NCI-H2196 (cell line): ENCODE measurements around the gene APPBP2.
"Not testable (repeated sequence)": the region's sequence is repeated elsewhere in the genome, so short reads cannot be mapped to it uniquely, and the experiment has no call there.

Source experiments
- DNase-seq: peaks from one replicate; lab custom pipeline; 2025; ENCODE audit not compliant: unreplicated experiment; lab: John Stamatoyannopoulos, UW

Gene APPBP2

DNA sequence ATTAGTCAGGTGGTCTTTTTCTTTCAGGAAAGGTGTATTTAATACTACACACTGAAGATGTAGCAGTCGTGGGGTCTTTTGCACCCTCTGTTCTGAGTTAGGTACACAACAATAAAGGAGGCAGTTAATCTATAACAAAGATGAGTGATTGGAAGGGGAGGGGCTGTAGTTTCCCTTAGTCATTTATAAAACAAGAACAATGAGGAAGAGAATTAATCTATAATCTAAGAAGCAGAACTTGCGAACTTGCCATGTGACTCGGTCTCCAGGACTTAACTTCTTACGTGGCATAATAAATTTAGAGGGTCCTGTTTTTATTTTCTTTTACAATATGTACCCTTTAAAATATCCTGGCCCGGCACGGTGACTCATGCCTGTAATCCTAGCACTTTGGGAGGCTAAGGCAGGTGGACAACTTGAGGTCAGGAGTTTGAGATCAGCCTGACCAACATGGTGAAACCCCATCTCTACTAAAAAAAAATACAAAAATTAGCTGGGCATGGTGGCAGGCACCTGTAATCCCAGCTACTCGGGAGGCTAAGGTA lies 8.6 kb upstream of the APPBP2 start:
- no peak for DNase-seq

DNA sequence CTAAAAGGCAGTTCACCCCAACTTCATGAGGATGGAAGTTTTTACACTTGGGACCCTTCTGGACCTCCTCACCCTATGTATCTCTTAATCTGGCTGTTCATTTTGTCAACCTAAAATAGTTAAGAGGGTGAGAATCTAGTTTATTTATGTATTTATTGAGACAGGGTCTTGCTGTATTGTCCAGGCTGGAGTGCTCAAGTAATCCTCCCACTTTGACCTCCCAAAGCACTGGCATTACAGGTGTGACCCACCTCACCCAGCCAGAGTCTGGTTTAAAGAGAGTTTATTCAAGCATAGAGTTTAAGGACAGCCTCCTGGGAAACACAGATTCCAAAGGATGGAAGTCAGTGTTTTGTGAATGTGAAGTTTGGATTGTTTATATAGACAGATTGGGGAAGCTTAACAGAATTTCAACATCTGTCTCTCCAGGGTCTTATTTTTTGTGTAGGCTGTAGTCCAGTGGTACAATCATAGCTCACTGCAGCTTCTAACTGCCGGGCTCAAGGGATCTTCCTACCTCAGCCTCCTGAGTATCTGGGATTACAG lies 8.0 kb upstream of the APPBP2 start:
- DNase-seq, result no peak

DNA sequence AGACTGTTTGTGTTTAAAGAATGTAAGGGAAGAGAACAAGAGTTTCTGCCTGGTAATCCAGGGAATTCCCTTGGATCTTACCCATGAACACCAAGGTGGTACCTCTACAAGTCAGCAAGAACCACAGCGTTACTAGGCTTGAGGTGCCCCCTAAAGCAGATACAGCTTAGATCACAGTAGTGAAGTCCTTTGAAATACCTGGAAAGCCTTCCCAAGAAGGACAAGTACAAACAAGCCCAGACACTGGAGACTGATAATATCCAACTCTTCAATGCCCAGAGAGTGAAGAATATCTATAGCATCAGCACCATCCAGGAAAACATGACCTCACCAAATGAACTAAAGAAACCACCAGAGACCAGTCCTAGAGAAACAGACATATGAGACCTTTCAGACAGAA lies 3.8 kb upstream of the APPBP2 start:
- no peak for DNase-seq

DNA sequence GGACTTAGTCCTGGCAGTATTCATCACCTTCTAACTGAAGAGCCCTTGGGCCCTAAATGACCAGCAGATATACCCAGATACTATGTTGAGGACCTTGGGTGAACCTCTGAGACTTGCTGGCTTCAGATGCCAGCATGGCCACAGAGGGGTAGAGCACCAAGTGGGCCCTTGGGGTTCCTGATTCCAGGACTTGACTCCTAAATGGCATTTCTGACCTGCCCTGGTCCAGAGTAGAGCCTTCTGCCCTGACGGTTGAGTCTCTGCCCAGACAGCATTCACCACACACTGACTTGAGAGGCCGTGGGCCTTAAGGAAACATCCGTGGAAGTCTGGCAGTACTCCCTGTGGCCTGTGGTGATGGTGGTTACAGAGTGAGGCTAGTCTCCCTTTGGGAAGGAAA lies 2.8 kb upstream of the APPBP2 start:
- no peak for DNase-seq

- DNase-seq, result no peak
Measured at GRCh38 chr17:60527701-60528100, 1.7 kb upstream of the APPBP2 start.

- no peak for DNase-seq
Measured at GRCh38 chr17:60526726-60527125, 684 bp upstream of the APPBP2 start.

DNA sequence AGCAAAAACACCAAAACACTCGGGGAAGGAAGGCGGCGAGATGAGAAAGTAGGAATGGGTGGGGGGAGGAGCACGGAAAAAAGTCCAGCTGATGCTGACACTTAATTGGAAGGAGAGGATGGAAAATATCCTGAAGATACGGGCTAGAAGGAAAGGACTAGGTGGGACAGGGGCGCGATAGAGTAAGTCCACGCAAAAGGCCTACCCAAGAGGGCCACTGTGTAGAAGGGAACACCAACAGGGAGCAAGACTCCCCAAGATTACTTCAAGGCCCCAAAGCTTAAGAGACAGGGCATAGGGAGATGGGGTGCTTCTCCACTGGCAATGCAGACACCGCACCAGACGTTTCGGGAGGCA lies 736 bp downstream of the APPBP2 start:
- DNase-seq, result no peak

DNA sequence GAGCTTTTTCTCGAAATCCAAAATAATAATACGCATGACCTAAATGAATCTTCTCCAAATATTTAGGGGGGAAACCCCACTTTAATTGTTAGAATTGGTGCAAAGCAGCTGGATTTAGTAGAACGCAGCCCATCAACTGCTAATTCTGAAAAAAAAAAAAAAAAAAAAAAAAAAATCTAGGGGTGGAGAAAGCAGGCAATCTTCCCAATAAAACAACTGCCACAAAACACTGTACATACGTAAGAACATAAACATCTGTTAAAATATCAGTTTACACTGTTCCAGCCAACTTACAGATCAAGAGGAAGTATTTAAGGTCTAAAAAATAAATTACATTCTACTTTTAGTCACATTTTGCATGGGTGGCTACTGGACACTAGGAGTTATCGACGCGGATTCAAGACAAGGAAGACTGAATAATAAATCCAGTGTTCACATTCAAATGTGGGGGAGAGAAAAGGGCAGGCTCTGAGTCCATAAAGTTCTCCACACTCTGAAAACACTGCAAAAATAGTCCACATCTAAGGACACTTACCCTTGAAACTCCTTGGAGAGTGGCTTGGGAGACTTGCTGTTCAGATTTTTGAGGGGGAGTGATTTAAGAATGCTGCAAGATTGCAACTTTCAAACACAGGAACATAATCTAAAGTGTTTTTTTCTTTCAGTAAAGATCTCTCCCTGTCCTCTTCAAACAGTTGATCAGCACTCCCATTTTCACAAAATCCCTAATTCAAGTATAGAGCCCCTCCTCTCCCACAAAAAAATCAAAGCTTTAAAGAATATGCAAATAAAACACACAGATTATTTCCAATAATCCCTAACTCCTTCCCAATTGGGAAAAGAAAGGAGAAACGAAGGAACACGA lies 1.3 kb downstream of the APPBP2 start:
- no peak for DNase-seq

- DNase-seq, result no peak
Measured at GRCh38 chr17:60523822-60524221, 2.2 kb downstream of the APPBP2 start.

DNA sequence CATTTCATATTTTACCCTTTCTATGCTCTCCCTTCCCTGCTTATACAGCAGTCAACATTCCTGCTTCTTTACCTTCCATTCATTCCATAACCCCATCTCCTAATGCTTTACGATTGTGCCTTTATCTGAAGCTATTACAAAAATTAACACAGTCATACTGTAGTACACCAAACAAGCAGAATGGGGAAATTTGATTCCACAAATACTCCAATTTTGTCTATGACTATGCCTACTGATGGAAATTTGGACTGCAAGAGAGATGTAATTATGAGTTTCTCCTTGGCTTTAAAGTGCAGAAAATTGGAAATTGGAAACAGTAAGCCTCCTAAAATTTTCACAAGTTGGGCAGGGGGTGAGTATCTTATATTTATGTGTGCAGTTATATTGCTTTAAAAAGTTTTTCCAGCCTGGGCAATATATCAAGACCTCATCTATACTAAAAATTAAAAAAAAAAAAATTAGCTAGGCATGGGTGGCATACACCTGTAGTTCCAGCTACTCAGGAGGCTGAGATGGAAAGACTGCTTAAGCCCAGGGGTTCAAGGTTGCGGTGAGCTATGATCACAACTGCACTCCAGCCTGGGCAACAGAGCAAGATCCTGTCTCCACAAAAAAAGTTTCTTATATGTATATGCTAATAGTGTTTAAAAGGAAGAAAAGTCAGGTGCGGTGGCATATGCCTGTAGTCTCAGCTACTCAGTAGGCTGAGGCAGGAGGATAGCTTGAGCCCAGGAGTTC lies 3.0 kb downstream of the APPBP2 start:
- no peak for DNase-seq

DNA sequence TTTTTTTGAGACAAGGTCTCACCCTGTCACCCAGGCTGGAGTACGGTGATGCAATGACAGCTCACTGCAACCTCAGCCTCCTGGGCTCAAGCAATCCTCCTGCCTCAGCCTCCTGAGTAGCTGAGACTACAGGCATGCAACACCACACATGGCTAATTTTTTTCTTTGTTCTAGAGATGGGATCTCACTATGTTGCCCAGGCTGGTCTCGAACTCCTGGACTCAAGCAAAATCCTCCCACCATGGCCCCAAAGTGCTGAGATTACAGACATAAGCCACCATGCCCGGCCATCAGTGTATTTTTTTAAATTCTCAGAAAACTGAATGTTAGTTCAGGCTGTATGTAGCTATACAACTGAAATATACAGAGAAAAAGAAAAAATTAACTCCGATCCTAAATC lies 6.2 kb downstream of the APPBP2 start:
- no peak for DNase-seq

DNA sequence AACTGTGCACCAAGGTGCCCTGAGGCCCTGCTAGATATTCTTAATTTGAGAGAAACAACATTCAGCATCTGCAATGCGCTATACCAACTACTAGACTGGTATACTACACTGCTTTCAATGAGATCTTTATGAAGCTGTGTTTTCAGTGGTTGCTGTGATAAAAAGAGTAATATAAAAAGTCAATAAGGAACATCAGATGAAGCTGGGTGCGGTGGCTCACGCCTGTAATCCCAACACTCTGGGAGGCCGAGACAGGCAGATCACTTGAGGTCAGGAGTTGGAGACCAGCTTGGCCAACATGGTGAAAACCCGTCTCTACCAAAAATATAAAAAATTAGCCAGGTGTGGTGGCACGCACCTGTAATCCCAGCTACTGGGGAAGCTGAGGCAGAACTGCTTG lies 10.4 kb downstream of the APPBP2 start:
- DNase-seq, result not testable (repeated sequence)

GRCh38 chr17:60515199-60515598 lies 10.8 kb downstream of the APPBP2 start:
- DNase-seq, result not testable (repeated sequence)

DNA sequence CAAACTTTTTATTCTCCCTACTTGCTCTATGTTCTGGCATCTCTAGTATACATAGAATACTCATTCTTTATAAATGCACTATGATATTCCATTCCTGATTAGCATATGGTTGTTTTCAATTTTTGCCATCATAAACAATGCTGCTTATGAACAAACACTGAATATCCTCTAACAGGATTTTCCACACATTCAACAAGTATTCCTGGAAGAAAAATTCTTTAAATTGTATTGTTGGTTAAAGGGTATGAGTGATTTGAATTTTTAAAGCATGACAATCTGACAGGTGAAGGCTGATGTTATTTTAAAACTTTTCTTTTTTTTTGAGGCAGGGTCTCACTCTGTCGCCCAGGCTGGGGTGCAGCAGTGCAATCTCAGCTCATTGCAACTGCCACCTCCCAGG lies 11.5 kb downstream of the APPBP2 start:
- DNase-seq, result no peak

- DNase-seq, result no peak
Measured at GRCh38 chr17:60514053-60514452, 12.0 kb downstream of the APPBP2 start.

- DNase-seq, result no peak
Measured at GRCh38 chr17:60513014-60513413, 13.0 kb downstream of the APPBP2 start.

- DNase-seq, result no peak
Measured at GRCh38 chr17:60510723-60511122, 15.3 kb downstream of the APPBP2 start.

DNA sequence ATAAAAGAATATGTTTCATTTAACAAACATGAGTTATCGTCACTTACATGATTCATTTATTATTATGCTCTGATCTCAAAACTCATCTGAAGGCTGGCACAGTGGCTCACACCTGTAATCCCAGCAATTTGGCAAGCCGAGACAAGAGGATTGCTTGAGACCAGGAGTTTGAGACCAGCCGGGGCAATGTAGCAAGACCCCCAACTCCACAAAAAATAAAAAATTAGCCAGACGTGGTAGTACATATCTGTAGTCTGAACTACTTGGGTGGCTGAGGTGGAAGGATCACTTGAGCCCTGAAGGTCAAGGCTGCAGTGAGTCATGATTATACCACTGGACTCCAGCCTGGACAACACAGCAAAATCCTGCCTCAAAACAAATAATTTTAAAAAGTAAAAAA lies 16.0 kb downstream of the APPBP2 start:
- DNase-seq, result no peak

GRCh38 chr17:60508384-60508980 lies 17.6 kb downstream of the APPBP2 start:
- DNase-seq, result no peak

DNA sequence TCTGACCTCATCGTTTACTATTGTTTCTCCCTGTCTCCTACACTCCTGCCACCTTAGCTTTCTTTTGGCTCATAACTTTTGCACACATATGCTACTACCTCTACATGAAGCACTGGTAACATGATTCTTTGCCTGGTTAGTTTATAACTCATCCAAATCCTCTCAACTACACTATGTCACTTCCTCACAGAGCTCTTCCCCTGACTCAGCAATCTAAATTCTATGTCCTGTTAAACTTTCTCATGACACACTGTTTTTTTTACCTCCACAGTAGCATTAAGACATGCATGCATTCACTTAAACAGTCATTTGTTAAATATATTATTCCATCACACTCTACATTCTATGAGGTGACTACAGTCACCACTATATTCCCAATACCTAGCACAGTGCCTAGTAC lies 19.7 kb downstream of the APPBP2 start:
- no peak for DNase-seq

DNA sequence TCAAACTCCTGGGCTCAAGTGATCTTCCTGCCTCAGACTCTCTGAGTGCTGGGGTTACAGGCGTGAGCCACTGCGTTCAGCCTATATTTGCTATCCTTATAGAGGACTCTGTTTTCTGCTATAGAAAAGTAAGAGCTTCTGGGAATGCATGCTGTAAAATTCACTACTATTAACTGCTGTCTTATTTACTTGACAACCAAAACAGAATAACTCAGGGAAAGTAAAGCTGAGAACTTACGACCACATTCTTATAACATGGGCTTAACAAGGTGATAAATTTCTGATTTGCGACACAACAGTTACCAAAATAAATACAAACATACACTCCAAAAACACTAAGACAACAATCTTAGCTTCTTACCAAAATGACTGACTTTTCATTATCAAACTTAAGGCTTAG lies 23.9 kb downstream of the APPBP2 start:
- no peak for DNase-seq

- DNase-seq, result no peak
Measured at GRCh38 chr17:60501589-60501988, 24.5 kb downstream of the APPBP2 start.
